Activated CD4-positive, alpha-beta T cell treated with anti-CD3 and anti-CD28 coated beads for 4 hours (primary cell): Measurements from ENCODE around the gene PSTK.

ENCODE experiments used
- DNase-seq, 2 donors: peaks; one replicate each; pipeline ENCODE4 v3.0.0-alpha.2; 2020

Gene PSTK

DNA sequence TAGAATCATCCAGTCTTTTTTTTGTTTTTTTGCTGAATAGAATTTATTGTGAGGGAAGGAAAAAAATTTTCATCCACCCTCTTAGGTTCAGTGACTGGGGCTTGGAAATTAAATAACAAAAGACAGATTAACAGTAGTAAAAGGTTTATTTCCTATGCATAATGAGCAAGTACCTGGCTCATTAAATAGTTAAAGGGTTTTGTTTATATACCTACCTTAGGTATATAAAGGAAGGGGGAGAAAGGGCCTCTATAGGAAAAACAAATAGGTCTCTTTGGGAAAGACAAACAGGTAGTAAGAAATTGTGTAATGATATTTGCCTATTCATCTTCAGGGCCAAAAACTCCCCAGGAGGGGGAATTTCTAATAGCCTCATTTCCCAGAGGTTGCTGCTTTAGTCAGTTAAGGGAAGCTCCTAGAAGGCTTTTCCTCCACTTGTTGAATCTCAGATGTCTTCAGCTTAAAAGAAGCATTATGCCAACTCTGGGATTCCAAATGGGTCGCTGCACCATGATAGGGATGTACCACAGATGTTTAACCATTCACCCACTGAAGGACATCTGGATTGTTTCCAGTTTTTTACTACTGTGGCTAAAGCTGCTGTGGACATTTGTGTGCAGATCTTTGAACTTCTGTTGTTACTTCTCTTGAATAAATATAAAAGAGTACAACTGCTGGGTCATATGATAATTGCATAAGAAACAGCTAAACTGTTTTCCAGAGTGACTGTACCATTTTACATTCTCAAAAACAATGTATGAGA, 39.9 kb downstream of the PSTK start:
- DNase-seq, result no peak

DNA sequence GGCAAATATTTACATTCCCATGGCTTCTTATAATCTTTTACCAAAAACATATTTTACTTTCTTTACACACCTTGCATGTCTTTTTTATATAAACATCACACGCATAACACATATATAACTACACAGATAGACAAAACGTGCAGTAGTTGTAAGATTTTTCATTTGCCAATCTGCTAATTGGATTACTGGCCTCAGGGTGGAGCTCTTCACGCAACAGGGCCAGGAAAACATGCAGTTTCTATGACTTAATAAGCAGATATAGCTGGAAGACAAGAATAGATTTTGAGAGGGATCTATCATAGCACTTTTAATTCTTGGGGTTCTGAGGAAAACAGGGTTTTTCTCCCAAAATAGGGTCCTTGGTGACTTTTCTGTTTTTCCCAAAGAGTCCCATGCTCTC, 41.3 kb downstream of the PSTK start:
- no peak for DNase-seq

DNA sequence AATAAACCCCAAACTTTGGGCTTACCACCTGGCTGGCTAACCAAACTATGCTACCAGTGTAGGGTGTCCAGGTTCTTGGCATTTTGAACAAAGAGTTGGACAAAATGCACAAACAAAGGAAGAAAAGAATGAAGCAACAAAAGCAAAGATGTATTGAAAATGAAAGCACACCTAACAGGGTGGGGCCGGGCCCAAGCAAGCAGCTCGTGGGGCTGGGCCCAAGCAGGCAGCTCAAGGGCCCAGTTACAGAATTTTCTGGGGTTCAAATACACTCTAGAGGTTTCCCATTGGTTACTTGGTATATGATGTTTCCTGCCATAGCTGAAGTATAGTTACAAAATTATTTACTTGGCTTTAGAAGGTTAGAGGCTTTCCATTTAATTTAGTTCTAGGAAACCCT, 44.3 kb downstream of the PSTK start:
- DNase-seq, result no peak

DNA sequence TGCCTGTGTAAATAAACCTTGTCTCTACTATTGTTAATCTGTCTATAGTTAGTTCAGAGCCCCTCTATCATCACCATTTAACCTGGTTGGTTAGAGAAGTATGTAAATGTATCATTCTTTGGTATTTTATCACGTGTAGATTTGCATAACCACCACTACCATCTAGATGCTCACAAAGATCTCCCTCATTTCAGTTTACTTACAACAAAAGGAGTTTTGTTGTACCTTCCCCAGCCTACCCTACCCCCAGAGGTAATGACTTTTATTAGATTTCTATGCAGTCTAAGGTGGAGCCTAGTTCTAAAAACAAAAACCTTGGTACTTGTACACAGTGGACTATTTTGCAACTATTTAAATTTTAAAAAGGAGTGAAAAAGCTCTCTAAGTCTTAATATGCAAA, 46.1 kb downstream of the PSTK start:
- DNase-seq, result no peak

GRCh38 chr10:123027861-123028260, 47.7 kb downstream of the PSTK start:
- DNase-seq, result no peak

DNA sequence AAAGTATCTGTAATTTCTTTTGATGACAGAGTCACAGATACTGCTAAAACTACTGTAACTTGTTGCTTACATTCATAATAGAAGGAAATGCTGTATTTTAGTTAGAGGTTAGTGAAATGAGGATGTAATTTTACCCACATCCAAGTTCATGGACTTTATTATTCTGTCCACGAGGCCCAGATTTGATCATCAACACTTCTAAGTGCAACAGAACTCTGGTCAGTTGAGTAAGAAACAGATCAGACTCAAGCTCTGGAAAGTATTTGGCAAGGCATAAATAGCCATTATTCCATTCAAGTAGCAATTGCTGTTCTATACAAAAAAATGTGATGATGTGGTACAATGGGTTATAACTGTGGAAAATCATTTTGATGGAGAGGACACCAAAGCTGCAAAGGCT, 50.9 kb downstream of the PSTK start:
- DNase-seq, result no peak

- DNase-seq, result no peak
Measured at GRCh38 chr10:123034332-123034731, 54.1 kb downstream of the PSTK start.

DNA sequence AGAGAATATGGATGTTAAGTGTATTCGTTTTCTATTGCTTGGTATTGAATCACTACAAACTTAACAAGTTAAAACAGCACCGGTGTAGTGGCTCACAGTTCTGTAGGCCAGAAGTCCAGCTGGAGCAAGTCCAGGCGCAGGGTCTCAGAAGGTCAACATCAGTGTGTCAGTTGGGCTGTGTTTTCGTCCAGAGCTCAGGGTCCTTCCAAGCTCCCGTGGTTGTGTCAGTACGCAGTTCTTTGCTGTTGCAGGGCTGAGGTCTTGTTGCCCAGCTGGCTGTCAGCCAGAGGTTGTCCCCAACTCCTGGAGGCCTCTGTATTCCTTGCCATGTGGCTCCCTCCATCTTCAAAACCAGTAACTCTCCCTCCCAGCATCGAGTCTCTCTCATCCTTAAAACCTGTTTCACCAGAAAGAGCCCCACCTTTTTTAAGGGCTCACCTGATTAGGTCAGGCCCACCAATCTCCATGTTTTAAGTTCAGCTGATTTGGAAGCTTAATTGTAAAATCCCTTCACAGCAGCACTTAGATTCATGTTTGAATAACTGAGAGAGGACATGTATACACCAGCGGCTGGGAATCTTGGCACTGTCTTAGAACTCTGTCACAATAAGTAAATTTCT, 55.4 kb downstream of the PSTK start:
- no peak for DNase-seq

DNA sequence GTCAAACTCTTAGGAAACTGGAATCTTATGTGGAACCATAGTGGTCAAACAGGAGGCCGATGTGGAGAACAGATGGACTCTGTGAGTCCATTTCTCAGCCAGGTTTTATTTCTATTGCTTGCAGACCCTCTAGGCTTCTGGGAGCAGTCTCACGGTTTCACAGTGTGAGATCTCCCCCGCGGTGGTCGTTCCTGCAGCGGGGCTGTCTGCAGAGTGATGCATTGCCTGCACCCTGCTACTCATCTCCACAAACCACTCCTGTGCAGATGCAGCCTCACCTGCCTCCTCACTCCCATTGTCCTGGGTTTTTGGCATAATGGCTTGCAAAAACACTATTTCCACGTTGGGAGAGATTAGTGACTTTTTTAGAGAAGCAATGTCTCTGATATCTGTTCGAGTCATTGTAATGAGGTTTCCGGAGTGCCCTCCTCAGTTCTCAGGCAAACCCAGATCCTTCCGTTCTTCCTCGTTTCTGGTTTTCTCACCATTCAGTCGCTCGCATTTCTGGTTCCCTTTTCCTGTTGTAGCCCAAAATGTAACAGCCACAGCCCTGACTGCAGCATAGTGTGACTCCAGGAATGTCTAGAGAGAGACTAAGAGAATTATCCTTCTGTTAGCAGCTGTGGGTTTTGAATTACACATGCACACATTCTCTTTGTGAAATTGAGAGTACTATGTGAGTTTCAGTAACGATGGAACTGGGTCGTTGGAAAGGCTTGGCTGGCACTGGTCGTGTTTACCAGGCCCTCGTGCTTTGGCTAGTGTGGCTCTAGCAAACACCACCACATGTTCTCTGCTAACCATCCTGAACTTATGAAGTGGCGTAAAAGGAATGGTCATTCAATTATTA, 58.8 kb downstream of the PSTK start:
- no peak for DNase-seq

GRCh38 chr10:123039632-123039930, 59.4 kb downstream of the PSTK start:
- DNase-seq, result no peak
